GM19351 (cell line): Measurements from ENCODE around the gene ANKRD29.
"Not testable (repeated sequence)": the region's sequence is repeated elsewhere in the genome, so short reads cannot be mapped to it uniquely, and the experiment has no call there.

ENCODE experiments used
- ATAC-seq: cut with Tn5 transposase; IDR thresholded peaks from one replicate; pipeline ENCODE4 v1.9.1; 2021; ENCODE audit warnings: mild to moderate bottlenecking, moderate library complexity; ENCODE audit not compliant: unreplicated experiment

Gene ANKRD29

GRCh38 chr18:23617412-23618014 lies 45.2 kb downstream of the ANKRD29 start:
- ATAC-seq: no peak

- no peak for ATAC-seq
Measured at GRCh38 chr18:23616258-23616657, 46.5 kb downstream of the ANKRD29 start.

- ATAC-seq: no peak
Measured at GRCh38 chr18:23614891-23615290, 47.8 kb downstream of the ANKRD29 start.

GRCh38 chr18:23614413-23614812 lies 48.3 kb downstream of the ANKRD29 start:
- ATAC-seq: no peak

GRCh38 chr18:23613091-23613475 lies 49.6 kb downstream of the ANKRD29 start:
- not testable (repeated sequence) for ATAC-seq

GRCh38 chr18:23612434-23613090 lies 50.1 kb downstream of the ANKRD29 start:
- ATAC-seq: no peak

GRCh38 chr18:23609390-23610023 lies 53.2 kb downstream of the ANKRD29 start:
- ATAC-seq: no peak

GRCh38 chr18:23608211-23608610 lies 54.5 kb downstream of the ANKRD29 start:
- ATAC-seq: no peak

GRCh38 chr18:23605941-23606340 lies 56.8 kb downstream of the ANKRD29 start:
- ATAC-seq: no peak

GRCh38 chr18:23599809-23600208 lies 62.9 kb downstream of the ANKRD29 start:
- ATAC-seq: no peak

- ATAC-seq: no peak
Measured at GRCh38 chr18:23596183-23596582, 66.5 kb downstream of the ANKRD29 start.

- ATAC-seq: no peak
Measured at GRCh38 chr18:23595591-23595990, 67.1 kb downstream of the ANKRD29 start.

- no peak for ATAC-seq
Measured at GRCh38 chr18:23593720-23594119, 69.0 kb downstream of the ANKRD29 start.

- no peak for ATAC-seq
Measured at GRCh38 chr18:23592911-23593310, 69.8 kb downstream of the ANKRD29 start.

- ATAC-seq: no peak
Measured at GRCh38 chr18:23591011-23591410, 71.7 kb downstream of the ANKRD29 start.

- no peak for ATAC-seq
Measured at GRCh38 chr18:23588836-23589560, 73.7 kb downstream of the ANKRD29 start.

- no peak for ATAC-seq
Measured at GRCh38 chr18:23587220-23587642, 75.5 kb downstream of the ANKRD29 start.

- ATAC-seq: peak; percentile 88
Measured at GRCh38 chr18:23586249-23587196, 76.2 kb downstream of the ANKRD29 start, which contains the start of gene NPC1. TSS of gene NPC1 (minus strand) at chr18:23586506. CDS start at chr18:23586343, 163 bp downstream.

- ATAC-seq: peak; percentile 22
Measured at GRCh38 chr18:23585897-23586248, 76.8 kb downstream of the ANKRD29 start.
